ENCODE measurements around the gene GPR34.
"Not testable (repeated sequence)": the region's sequence is repeated elsewhere in the genome, so short reads cannot be mapped to it uniquely, and the experiment has no call there.

Gene GPR34

GRCh38 chrX:41688835-41689234, at the start of gene GPR34:
TSS of gene GPR34 (plus strand) at chrX:41688973. CDS start at chrX:41695634, 6,661 bp downstream.
- DNase-seq: no peak

- DNase-seq: not testable (repeated sequence)
These were observed 42.6 kb upstream of the GPR34 start for GRCh38 chrX:41646201-41646600.

- DNase-seq: no peak
These were observed 35.6 kb upstream of the GPR34 start for GRCh38 chrX:41653125-41653524.

- no peak for DNase-seq
These were observed 33.7 kb upstream of the GPR34 start for GRCh38 chrX:41655101-41655500.

- no peak for DNase-seq
These were observed 33.1 kb upstream of the GPR34 start for GRCh38 chrX:41655631-41656030.

- DNase-seq: no peak
These were observed 27.2 kb upstream of the GPR34 start for GRCh38 chrX:41661366-41662095.

GRCh38 chrX:41664375-41664901, 24.3 kb upstream of the GPR34 start:
- DNase-seq: no peak

GRCh38 chrX:41664908-41665307, 23.9 kb upstream of the GPR34 start:
- no peak for DNase-seq

GRCh38 chrX:41665686-41666085, 23.1 kb upstream of the GPR34 start:
- DNase-seq: no peak

- no peak for DNase-seq
These were observed 22.5 kb upstream of the GPR34 start for GRCh38 chrX:41666251-41666650.

- DNase-seq: no peak
These were observed 21.1 kb upstream of the GPR34 start for GRCh38 chrX:41667631-41668030.

- DNase-seq: no peak
These were observed 18.7 kb upstream of the GPR34 start for GRCh38 chrX:41670112-41670511.

- no peak for DNase-seq
These were observed 17.7 kb upstream of the GPR34 start for GRCh38 chrX:41671082-41671481.

GRCh38 chrX:41672643-41673042, 16.1 kb upstream of the GPR34 start:
- no peak for DNase-seq

GRCh38 chrX:41676361-41676760, 12.4 kb upstream of the GPR34 start:
- not testable (repeated sequence) for DNase-seq

- no peak for DNase-seq
These were observed 11.4 kb upstream of the GPR34 start for GRCh38 chrX:41677183-41678060.

GRCh38 chrX:41684138-41684537, 4.6 kb upstream of the GPR34 start:
- no peak for DNase-seq

GRCh38 chrX:41684940-41685339, 3.8 kb upstream of the GPR34 start:
- DNase-seq: no peak

GRCh38 chrX:41686788-41687187, 2.0 kb upstream of the GPR34 start:
- DNase-seq: no peak

- no peak for DNase-seq
These were observed 617 bp upstream of the GPR34 start for GRCh38 chrX:41688156-41688555.

GRCh38 chrX:41689711-41690110, 938 bp downstream of the GPR34 start:
- no peak for DNase-seq

GRCh38 chrX:41692162-41692749, 3.5 kb downstream of the GPR34 start:
- DNase-seq: no peak

- no peak for DNase-seq
These were observed 4.3 kb downstream of the GPR34 start for GRCh38 chrX:41693024-41693423.
